ENCODE results near the gene UQCR11. TPM values are rescaled to one million over a fixed set of nuclear protein-coding genes. Genes with fewer than 3 reads are reported as not detected.

UQCR11 gene
- total and polyA plus RNA-seq, 3 donors from 2014 or later = 45.8 to 105 (median 60.8) TPM

DNA sequence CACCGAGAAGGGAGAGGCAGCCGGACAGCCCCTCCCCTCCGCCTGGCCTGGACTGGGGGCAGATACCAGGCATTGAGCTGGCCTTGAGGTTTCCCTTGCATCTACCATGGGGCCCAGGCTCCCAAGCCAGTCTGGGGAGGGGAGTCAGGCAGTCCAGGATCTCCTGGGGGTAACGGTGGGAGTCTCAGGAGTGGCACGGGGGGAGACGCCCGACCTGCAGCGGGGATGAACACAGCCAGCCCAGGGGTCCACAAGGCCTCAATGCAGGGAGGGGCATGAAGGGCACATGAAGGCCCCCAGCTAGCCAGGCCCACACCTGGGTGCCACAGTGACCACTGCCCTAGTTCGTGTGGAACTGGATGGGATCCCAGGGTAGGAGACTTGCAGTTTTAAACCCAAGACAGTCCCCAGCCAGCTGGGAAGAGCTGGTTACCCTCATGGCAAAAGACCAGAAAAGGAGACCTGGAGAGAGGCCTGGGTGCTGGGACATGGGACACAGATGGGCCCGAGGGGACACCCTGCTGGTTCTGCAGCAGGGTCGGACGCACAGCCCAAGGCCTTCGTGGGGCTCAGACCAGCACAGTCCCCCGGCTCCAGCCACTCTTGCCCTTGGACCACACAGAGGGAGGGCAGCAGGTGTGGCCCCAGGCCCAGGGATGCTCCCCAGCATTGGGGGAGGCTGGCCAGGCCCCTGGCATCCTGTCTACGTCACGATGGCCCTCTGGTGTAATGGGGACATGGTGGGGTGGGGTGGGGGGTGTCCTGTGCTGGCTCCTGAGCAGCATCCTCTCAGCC is 4.6 kb upstream of the UQCR11 start:
- no peaks in the 10 kb centered on the region for H3K27me3 ChIP-seq
- no peaks in the 10 kb centered on the region for H3K36me3 ChIP-seq (ENCODE audit: low read depth, missing control alignments)
- intact Hi-C loops (cut with DNase I; ENCODE audit: low total_unique reads) = no loop called here
- peaks cover 22% of the 10 kb centered on the region for H3K4me1 ChIP-seq
- no peaks in the 10 kb centered on the region for H3K9me3 ChIP-seq
- WGBS, 2 donors = 66 to 86% methylated on average over 9 to 16 of the region's 16 CpGs
- no peak overlapping the region for H3K27ac ChIP-seq
- DNase-seq = no peak
- H3K4me3 ChIP-seq = no peak overlapping the region
- TF ChIP-seq POLR2A (IDR thresholded peaks at IDR 0.05) = no peak
- TF ChIP-seq, protein P1, sequence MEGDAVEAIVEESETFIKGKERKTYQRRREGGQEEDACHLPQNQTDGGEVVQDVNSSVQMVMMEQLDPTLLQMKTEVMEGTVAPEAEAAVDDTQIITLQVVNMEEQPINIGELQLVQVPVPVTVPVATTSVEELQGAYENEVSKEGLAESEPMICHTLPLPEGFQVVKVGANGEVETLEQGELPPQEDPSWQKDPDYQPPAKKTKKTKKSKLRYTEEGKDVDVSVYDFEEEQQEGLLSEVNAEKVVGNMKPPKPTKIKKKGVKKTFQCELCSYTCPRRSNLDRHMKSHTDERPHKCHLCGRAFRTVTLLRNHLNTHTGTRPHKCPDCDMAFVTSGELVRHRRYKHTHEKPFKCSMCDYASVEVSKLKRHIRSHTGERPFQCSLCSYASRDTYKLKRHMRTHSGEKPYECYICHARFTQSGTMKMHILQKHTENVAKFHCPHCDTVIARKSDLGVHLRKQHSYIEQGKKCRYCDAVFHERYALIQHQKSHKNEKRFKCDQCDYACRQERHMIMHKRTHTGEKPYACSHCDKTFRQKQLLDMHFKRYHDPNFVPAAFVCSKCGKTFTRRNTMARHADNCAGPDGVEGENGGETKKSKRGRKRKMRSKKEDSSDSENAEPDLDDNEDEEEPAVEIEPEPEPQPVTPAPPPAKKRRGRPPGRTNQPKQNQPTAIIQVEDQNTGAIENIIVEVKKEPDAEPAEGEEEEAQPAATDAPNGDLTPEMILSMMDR (IDR thresholded peaks at IDR 0.05) = no peak

DNA sequence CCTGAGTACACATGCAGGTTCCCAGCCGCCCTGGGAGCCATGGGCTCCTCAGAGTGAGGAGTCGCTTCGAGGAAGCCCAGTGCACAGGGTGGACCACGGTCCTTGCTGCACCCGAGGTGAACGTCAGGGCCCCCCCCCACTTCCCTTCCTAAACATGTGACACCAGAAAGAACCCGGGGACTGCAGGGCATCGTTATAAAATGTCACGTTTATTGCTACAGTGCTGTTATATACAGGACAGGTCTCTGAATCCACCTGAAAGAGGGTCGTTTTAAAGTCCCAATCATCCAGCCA is 3.8 kb upstream of the UQCR11 start:
- H3K27me3 ChIP-seq = no peaks in the 10 kb centered on the region
- no peak for DNase-seq
- H3K4me3 ChIP-seq = no peak overlapping the region
- TF ChIP-seq POLR2A (IDR thresholded peaks at IDR 0.05) = no peak
- TF ChIP-seq, protein P1 (IDR thresholded peaks at IDR 0.05) = no peak
- 36 to 47% methylated on average over 10 of the region's 10 CpGs for WGBS, 2 donors
- no peaks in the 10 kb centered on the region for H3K9me3 ChIP-seq
- intact Hi-C loops (cut with DNase I; ENCODE audit: low total_unique reads) = no loop called here
- no peak overlapping the region for H3K27ac ChIP-seq
- H3K36me3 ChIP-seq (ENCODE audit: low read depth, missing control alignments) = no peaks in the 10 kb centered on the region
- peaks cover 27% of the 10 kb centered on the region for H3K4me1 ChIP-seq

DNA sequence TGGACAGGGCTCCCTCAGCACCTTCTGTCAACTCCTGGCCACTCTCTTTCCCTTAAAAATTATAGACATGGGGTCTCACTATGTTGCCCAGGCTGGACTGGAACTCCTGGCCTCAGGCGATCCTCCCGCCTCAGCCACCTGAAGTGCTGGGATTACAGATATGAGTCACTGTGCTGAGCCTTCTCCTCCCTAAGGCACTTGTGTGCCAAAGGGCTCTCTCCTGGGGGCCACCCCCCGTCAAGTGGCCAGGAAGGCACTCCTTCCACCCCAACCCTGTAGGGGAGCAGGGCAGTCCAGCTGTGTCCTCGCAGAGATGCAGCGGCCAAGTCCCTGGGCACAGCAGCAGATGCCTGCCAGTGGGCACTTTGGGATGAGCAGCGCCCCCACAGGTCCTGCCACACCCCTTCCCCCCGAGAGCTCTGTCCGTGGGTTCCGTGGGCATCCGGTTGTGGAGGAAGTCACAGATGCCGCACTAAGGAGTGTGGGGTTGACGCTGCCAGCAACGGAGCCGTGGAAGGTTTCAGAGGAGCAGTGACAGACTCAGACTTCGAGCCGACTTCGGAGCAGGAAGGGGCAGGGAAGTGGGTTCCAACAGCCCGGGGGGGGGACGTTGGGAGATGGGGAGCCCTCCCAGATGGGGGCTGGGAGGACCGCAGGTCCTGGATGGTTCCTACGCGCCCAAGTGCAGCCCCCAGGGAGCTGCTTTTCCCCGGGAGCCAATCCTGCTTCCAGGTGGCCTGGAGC is 3.3 kb upstream of the UQCR11 start:
- Histone ChIP-seq H3K4me1 (peaks cover 32% of the 10 kb centered on the region), H3K27me3 (no peaks in the 10 kb centered on the region), H3K27ac (no peak overlapping the region), H3K4me3 (no peak overlapping the region), H3K36me3 (ENCODE audit: low read depth, missing control alignments) (no peaks in the 10 kb centered on the region), H3K9me3 (no peaks in the 10 kb centered on the region)
- DNase-seq = no peak
- 50 to 70% methylated on average over 9 to 22 of the region's 23 CpGs for WGBS, 2 donors
- no peak for TF ChIP-seq POLR2A (IDR thresholded peaks at IDR 0.05)
- TF ChIP-seq, protein P1 (IDR thresholded peaks at IDR 0.05) = no peak
- intact Hi-C loops (cut with DNase I; ENCODE audit: low total_unique reads) = no loop called here

DNA sequence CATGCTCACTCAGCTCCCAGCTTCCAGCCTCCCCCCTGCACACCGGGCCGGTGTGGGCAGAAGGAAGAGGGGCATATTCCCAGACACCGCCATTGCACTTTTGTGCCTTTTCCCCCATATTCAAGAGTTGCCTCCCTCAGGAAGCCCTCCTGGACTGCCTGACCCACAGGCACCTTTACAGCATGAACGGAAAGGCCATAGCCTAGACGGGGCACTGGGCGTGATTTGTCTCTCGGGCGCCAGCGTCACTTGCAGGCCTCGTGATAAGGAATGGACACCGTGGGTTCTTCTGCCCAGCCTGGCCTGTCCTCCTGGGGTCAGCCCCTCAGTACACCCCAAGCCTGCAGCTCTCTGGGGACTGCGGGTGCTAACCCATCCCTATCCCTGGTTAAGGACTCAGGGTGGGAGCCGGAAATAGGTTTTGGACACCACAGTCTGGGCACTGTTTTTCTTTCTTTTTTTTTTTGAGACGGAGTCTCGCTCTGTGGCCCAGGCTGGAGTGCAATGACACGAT is 933 bp upstream of the UQCR11 start:
- intact Hi-C loops (cut with DNase I; ENCODE audit: low total_unique reads) = no loop called here
- Histone ChIP-seq H3K4me1 (peaks cover 35% of the 10 kb centered on the region), H3K9me3 (no peaks in the 10 kb centered on the region), H3K27me3 (no peaks in the 10 kb centered on the region), H3K4me3 (peak overlapping the region; percentile 96), H3K27ac (peak overlapping the region; percentile 14 to 89), H3K36me3 (ENCODE audit: low read depth, missing control alignments) (no peaks in the 10 kb centered on the region)
- no peak for DNase-seq
- WGBS, 2 donors = 8 to 12% methylated on average over 16 of the region's 16 CpGs
- no peak for TF ChIP-seq POLR2A (IDR thresholded peaks at IDR 0.05)
- TF ChIP-seq, protein P1 (IDR thresholded peaks at IDR 0.05) = no peak

All from testis (tissue), 3 donors.